HG02798 (cell line): ENCODE data around the gene SLC22A13.
"Not testable (repeated sequence)": the region's sequence is repeated elsewhere in the genome, so short reads cannot be mapped to it uniquely, and the experiment has no call there.

ENCODE experiments used
- ATAC-seq: cut with Tn5 transposase; IDR thresholded peaks from one replicate; pipeline ENCODE4 v1.9.1; 2021; ENCODE audit warnings: mild to moderate bottlenecking; ENCODE audit not compliant: unreplicated experiment, poor library complexity

Gene SLC22A13

DNA sequence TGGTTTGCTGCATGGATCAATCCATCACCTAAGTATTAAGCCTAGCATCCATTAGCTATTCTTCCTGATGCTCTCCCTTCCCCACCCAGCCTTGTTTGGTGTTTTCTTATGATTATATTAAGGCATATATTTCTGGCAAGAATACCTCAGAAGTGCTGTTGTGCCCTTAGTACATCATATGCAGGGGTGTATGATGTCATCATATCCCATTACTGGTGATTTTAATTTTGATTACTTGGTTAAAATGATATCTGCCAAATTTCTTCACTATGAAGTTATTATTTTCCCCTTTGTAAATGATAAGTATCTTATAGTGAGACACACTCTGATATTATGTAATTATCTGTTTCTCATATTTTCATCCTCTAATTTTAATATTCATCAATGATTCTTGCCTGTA lies 31.9 kb downstream of the SLC22A13 start:
- ATAC-seq: no peak

DNA sequence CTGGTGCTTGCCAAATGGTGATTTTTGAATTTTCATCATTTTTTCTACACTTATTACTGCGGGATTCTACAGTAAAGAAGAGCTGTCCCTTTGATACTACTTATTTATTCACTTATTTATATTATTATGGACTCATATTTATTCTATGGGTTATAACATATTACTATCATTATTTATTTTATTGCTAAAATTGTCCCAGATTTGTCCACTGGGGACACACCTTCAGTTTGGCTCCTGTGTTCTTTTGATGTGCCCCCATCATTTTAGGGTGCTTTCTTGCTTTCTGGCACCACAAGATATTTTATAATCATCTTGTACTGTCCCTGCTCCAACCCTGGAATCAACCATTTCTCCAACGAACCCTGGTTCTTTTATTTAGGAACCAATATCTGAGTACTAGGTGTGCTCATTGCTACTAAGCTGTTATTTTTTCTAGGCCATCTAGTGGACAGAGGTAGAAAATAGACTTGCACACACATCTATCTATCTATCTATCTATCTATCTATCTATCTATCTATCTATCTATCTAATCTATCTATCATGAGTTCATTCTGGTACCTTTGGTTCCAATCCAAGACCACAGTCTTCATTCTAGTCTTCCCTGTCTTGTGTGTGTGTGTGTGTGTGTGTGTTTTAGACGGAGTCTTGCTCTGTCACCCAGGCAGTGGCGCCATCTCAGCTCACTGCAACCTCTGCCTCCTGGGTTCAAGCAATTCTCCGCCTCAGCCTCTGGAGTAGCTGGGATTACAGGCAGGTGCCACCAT lies 32.5 kb downstream of the SLC22A13 start:
- ATAC-seq: peak; percentile 45

DNA sequence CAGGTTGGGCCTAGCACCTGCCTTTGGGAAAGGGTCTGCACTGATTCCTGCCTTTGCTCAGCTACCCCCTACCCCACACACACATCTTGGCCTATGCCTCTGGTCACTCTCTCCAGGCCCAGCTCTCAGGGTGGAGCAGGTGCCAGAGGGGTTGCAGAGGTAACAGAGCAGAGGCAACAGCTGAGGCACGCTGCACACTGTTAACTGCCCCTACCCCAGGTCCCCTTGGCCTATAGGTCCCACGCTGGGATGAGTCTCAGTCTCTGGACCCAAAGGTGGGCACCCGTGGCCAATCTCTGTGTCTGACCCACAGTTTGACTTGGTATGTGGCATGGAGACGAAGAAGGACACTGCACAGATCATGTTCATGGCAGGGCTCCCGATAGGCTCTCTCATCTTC lies 41.3 kb downstream of the SLC22A13 start:
- ATAC-seq: no peak

DNA sequence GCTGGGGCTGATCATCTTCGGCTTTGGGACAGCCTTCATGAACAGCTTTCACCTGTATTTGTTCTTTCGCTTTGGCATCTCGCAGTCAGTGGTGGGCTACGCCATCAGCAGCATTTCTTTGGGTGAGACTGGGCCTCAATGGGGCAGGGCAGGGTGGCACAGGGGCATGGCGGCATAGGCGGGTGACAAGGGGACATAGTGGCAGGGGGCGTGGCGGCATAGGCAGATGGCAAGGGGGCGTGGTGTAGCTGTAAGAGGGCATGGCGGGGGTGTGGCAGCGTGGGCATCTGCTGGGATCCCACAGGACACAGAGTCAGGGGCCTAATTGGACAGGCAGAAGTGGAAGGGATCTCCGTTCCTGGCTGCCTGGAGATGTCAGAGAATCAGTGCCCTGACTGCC lies 42.0 kb downstream of the SLC22A13 start:
- no peak for ATAC-seq

DNA sequence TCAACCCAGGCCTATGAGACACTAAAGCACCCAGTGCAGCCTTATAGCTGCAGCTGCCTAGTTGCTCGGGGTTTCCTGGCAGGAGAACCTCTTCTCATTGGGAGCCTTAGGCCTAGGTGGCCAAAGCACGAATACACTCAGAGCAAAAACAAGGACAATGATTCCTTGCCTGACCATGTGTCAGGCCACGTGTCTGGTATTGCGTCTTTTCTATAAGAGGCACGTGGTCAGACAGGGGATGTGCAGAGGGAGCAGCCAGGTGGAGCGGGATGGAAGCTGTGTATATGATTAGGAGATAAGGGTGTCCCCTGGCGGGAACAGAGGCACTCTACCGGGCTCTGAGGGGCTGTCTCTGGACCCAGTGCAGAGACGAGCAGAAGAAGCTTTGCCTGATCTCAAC lies 42.8 kb downstream of the SLC22A13 start:
- no peak for ATAC-seq

DNA sequence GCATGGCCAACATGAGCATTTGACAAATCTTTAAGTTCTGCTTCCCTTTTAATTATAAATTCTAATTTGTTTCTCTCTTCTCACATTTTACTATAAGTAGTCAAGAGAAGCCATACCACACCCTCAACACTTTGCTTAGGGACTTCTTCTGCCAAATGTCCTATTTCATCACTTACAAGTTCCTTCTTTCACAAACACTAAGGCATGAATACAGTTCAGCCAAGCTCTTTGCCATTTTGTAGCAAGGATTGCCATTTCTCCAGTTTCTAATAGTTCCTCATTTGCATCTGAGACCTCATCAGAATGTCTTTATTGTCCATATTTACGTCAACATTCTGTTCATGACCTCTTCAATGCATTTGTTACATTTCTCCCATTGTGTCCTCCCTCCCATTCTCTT lies 45.9 kb downstream of the SLC22A13 start:
- ATAC-seq: no peak

DNA sequence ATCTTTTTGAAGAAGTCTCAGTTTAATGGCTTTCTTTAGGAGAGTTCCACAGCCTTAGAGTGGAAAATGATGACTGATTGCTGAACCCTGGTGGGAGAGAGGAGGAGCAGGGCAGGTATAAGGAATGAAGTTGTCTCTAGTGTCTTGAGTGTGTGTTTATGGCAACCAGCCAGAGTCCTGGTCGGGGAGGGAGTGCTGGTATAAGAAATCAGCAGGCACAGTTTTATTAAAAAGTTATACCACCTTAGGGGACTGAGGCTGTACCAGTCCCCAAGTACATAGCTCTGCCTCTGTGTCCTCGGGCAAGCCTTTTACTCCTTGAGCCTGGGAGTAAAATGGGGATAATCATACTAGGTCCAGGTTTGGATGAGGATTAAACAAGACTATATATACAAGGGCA lies 46.3 kb downstream of the SLC22A13 start:
- no peak for ATAC-seq

DNA sequence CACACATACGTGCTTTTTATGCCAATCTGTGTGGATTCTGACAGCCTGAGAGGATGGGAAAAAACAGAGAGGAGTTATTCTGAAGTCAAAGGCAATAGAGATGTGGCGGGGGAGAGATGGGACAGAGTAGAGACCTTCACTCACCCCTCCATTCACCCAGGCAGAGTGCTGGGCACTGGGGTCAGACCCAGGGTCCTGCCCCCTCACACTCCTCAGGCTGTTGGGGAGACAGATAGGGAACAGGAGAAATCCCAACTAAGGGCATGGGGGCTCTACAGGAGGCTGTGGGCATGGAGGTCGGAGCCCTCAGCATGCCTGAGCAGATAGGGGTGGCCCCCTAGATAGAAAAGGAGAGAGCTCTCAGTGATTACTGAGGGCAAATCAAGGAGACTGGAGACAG lies 46.7 kb downstream of the SLC22A13 start:
- ATAC-seq: no peak

DNA sequence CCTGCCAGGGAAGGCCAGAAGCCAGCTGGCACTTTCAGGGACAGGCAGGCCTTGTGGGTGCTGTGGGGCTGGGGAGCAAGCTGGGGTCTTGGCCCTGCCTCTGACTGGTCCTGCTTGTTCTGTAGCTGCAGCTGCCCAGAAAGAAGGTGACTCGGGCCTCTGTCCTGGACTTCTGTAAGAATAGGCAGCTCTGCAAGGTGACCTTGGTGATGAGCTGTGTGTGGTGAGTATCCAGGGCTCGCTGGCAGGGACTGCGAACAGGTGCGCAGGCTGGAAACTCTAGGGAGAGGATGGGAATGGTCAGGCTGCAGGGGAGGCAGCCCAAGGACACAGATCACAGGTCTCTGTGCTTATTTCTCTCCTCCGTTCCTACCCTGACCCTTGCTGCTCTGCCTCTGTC lies 47.7 kb downstream of the SLC22A13 start:
- no peak for ATAC-seq

DNA sequence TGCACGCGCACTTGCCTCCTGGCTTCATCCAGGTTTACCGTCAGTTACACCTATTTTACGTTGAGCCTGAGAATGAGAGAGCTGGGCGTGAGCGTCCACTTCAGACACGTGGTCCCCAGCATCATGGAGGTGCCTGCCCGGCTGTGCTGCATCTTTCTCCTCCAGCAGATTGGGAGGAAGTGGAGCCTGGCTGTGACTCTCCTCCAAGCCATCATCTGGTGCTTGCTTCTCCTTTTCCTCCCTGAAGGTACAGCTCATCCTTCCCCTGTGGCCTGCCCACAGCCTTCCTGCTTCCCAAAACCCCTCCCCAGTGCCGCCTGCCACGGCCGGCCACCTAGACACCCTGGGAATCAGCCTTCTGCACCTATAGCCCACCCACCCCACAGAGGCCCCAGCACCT lies 48.1 kb downstream of the SLC22A13 start:
- no peak for ATAC-seq

DNA sequence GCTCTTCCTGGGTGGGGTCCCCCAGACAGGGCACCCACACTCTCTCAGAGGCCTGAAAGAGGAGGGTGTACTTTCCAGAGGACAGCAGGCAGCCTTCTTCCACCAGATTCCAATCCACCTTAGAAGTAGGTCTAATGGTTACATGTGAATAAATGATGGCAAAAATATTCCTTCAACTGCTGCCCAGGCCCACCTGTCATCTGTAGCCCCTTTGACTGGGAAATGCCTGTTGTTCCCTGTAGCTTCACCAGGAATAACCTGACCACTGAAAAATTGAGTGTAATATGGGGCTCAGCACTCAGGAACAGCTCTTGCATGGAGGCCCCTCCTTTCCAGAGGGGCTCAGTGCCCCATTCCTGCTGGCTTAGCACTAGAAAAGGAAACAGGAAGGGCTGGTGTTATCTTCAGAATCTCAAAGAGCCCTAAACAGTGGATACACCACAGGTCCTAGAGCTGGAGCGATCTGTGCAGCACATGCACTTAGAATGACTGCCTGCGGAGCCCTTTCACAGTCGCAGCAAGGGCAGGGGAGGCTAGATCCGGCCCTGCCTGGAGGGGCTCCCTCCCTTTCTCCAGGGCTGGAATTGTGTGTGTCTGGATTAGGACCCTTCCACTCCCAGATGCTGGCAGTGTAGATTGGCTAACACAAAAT lies 48.6 kb downstream of the SLC22A13 start:
- ATAC-seq: no peak

DNA sequence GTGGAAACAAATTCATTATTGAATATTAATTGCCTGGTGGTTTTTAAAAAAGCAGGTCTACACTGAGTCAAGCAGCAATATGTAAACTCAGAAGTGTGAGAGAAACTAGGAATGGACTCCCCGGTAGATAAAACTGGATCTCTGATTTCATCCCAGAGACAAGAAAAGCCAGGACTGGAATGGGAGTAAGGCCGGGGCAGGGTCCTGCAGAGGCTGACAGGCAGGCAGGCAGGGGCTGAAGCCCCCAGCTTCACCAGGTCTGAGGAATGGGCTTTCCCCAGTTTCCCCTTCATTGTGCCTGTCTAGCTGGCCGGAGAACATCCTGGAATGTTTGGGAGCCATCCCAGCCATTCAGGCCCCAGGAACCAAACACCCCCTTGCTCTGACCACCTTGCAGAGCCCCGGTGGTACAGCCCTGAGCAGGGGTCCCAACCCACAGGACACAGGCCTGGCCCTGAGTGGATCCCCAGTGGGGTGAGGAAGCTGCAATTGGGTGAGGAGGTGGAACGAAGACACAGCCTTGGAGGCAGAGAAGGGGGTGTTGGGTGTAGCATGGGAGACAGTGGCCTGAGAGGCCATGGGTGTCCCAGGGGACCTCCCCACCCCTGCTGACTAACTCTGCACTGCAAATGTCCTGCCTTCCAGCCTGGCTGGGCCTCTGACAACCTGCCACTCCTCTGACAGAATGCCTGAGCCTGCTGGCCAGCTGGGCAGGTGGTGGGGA lies 49.3 kb downstream of the SLC22A13 start:
- no peak for ATAC-seq

DNA sequence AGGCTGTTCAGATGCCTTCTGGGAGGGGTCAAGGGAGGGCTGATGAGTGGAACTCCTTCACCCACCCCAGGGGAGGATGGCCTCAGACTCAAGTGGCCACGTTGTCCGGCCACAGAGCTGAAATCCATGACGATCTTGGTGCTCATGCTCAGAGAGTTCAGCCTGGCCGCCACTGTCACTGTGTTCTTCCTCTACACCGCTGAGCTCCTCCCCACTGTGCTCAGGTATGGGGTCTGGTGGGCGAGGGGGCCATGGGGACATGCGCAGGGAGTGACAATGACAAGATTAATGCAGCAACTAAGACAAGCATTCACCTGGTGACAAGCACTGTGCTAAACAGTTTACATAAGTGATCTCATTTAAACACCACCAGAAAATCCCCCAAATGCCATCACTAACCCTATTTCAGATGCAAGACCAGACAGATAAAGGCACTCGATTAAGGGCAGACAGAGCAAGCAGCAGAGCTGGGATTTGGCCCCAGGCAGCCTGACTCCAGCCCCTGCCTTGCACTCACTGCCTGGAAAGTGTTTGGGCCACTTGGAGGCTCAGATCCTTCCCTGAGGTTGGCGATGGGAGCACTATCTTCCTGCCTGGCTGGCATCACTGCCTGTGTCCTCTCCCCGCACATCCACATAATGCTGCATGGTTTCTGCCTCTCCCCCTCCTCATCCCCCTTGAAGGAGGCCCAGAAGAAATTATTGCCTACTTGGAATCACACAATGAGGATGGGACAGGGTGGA lies 50.0 kb downstream of the SLC22A13 start:
- no peak for ATAC-seq

DNA sequence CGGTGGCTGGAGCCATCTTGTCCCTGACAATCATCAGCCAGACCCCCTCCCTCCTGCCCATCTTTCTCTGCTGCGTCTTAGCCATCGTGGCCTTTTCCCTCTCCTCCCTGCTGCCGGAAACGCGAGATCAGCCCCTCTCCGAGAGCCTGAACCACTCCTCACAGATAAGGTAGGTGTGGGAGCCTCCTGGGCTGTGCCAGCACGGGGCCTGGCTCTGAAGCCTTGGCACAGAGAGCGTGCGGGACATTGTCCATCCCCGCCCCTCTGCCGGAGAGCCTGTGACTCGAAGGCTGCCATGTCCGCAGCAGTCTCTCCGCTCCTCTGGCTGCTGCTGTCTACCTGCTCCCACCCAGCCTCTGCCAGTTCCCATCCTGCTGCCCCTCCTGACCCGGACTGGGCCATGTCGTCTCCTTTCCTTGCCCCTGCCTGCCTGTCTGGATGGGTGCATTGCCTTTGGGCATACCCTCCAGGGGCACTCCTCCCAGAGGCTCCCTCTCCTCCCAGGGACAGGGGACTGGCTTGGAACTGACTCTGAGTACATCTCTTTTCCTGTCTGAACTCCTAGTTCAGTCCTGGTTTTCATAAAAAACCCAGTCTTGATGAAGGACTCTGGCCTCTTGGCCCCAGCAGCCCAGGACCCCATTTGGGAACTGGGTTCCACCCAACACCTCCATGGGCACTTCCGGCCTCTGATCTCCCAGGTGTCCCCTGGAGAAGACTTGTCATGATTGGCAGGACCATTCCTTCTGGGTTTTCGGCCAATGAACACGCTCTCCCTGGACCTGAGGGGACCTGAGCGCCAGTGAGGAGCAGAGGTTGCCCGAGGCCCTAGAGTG lies 51.0 kb downstream of the SLC22A13 start:
- no peak for ATAC-seq

DNA sequence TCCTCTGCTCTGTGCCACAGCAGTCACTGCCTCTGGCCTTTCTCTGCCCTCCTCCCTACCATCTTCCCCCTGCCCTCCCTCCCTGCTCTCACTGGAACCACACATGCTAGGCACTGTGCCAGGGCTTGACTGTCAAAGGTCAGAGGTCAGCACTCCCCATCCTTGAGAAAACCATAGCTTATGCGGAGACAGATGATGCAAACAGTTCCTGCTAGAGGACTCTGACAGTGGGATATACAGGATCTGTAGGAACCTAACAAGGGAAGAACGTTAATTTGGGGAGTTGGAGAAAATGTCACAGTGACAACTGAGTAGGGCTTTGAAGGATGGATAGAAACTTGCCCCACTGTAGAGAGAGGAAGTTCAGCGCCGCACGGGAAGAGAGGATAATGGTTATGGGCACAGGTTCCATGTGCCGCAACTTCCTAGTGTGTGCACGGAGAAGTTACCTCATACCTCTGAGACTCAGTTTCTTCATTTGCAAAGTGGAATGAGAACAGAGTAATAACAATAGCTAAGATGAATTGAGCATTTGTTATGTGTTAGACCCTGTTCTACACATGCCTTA lies 51.7 kb downstream of the SLC22A13 start:
- no peak for ATAC-seq

DNA sequence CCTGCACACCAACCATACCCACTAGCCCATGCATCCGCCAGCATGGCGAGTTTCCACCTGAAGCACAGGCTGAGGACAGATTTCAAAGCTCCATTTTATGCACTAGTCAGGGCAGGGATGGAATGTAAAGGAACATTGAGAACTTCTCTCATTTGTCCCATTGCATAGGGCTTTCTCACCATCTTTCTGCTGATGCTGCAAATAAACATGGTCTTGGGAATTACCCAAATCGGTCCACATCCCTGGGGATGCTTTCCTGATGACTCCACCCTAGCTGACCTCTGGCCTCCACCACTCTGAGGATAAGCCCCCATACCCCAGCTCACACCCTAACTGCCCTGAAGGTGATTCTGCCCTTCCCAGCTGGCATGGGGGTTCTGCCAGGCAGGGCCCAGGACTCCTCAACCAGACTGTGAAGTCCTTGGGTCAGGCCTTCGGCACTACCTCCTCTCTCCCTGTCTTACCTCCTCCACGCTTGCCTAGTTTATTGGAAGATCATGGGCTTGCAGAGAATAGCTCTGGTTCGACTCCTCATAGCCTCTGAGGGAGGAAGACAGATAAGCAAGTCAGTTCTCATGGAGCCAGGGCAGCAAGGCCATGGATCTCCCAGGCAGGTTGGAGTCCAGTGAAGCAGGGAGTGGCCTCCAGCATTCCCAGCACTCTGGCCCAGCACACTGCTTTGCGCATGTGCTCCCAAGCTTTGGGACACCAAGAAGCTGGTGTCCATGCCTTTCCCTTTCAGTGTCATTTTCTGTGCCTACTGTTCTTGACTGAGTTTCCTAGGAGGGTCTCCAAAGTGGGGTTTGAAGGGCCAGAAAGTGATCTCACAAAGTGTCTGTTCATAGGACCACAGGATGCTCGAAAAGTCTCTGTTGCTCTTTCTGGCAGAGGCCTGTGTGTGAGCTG lies 53.4 kb downstream of the SLC22A13 start:
- ATAC-seq: no peak

DNA sequence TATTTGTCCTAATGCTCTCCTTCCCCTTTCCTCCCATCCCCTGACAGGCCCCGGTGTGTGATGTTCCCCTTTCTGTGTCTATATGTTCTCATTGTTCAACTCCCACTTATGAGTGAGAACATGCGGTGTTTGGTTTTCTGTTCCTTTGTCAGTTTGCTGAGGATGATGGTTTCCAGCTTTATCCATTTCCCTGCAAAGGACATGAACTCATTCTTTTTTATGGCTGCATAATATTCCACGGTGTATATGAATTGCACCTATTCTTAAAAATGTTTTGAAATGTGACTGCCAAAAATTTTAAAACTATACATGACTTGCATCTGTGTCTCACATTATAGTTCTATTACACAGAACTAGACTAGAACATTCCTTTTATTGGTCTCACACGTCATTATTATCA lies 55.0 kb downstream of the SLC22A13 start:
- ATAC-seq: not testable (repeated sequence)

DNA sequence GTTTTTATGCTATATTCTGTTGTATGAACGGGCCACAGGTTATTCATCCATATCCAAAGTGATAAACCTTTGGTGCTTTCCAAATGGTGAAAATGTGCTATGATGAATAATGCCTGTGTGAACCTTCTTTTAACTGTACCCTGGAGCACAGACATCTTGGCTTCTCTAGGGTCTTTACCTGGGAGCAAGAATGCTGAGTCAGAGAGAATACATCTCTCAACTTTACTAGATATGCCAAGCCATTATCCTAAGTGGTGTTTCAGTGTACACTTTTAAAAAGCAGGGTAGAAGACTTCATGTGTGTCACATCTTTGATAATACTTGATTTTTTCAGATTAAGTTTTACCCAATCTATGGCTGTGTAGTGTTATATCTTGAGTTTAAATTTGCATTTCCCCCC lies 57.4 kb downstream of the SLC22A13 start:
- ATAC-seq: no peak

DNA sequence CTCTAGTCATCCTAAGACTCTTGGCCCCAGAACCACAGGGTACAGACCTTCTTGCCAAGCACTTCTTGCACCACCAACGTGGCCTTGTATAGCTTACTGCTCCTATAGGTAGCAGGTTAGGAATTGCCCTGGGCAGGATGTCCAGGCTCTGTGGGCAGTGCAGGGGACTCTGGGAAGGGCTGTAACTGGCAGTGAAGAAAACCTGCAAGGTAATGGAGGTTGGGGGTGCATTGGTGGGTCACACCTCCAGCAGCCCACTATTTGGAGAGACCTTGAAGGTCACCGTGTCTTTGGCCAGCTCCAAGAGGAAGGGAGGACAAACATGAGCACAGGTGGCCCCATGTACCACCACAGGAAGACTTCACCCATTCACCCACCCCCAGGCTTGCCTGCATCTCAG lies 59.6 kb downstream of the SLC22A13 start:
- no peak for ATAC-seq
